Measurements from ENCODE around the gene IQSEC1. TPM values are rescaled to one million over a fixed set of nuclear protein-coding genes. Genes with fewer than 3 reads are reported as not detected.
A peak's percentile ranks its signal among the peaks of the same experiment; 100 is the strongest.

IQSEC1 gene
- total and polyA plus RNA-seq, 2 of the 8 experiments (the other 6 are each of a cell fraction or from before 2014, with no cell fraction given): 6.8 to 28.8 TPM

- peaks cover 36% of the 10 kb centered on the region for H3K79me1 ChIP-seq (ENCODE audit: low read depth, low read length)
- H4K91ac ChIP-seq (replicated peaks; ENCODE audit: insufficient read length, low read length): no peak overlapping the region
- H2BK120ac ChIP-seq (replicated peaks; ENCODE audit: low read depth, low read length): no peak overlapping the region
- 89% methylated on average over 8 of the region's 8 CpGs; no CpG with 5 or more reads in 1 of the 2 experiments for WGBS, 2 experiments (ENCODE audit: extremely low coverage in 1 of 2, insufficient coverage in 1 of 2, insufficient read length in 1 of 2, insufficient replicate concordance in 2 of 2, low coverage in 1 of 2, low lambda C conversion rate in 2 of 2, missing lambda C conversion rate in 1 of 2)
- H3K4ac ChIP-seq (replicated peaks; ENCODE audit: insufficient read length, low read depth, low read length): no peak overlapping the region
- DNase-seq (ENCODE audit: low read depth in 1 of 2, low spot score in 2 of 2) (no peak), FAIRE-seq (no peak)
- H2BK12ac ChIP-seq (ENCODE audit: low read depth, low read length): peak overlapping the region; percentile 22; the same call in 1 of the 2 replicates
- no peak overlapping the region for H3K18ac ChIP-seq (ENCODE audit: extremely low read depth, low read length)
- H3K56ac ChIP-seq (replicated peaks; ENCODE audit: insufficient read length, low read depth, low read length): no peak overlapping the region
- no peak overlapping the region for H2BK5ac ChIP-seq (ENCODE audit: low read depth, low read length)
- peaks cover 0 to 45% of the 10 kb centered on the region in 2 experiments; a peak in 2 of 4 replicates for H3K79me2 ChIP-seq (ENCODE audit: control insufficient read depth in 1 of 2, insufficient read depth in 2 of 2, low read length in 2 of 2)
- H2AK5ac ChIP-seq (ENCODE audit: low read depth, low read length): no peak overlapping the region
- H3K27me3 ChIP-seq (replicated peaks in 1 of 4; ENCODE audit: control insufficient read depth in 3 of 4, extremely low read depth in 1 of 4, insufficient read depth in 3 of 4, low read length in 3 of 4): peaks cover 0 to 12% (median 2%) of the 10 kb centered on the region in 4 experiments; a peak in 5 of 7 replicates
- no peak overlapping the region for H3K27ac ChIP-seq (ENCODE audit: low read depth, low read length)
- H3K9ac ChIP-seq (replicated peaks in 1 of 4; ENCODE audit: extremely low read depth in 1 of 4, low read depth in 3 of 4, low read length in 3 of 4): no peak overlapping the region
- no peak overlapping the region for H2BK15ac ChIP-seq (ENCODE audit: low read length)
- no peak overlapping the region for H2BK20ac ChIP-seq (ENCODE audit: low read length)
- no peak overlapping the region for H3K14ac ChIP-seq (ENCODE audit: insufficient read length)
- H4K8ac ChIP-seq (ENCODE audit: extremely low read depth, insufficient read depth, low read length): no peak overlapping the region
- H3K23ac ChIP-seq (ENCODE audit: insufficient read length): no peak overlapping the region
- ChIA-PET CTCF (ENCODE audit: partially characterized antibody) (interaction anchor here (0.6 to 25.8 kb wide), 11 partner anchors 13 to 136 kb away, joined by 3 to 267 read pairs (median 5); no protein-coding TSS in a partner anchor), POLR2A (ENCODE audit: partially characterized antibody) (interaction anchor here (1.2 to 3.6 kb wide), 3 partner anchors 14 to 66 kb away, joined by 3 to 15 read pairs (median 3); no protein-coding TSS in a partner anchor)
- H2AFZ ChIP-seq (ENCODE audit: low read length): no peak overlapping the region
- peaks cover 14 to 45% of the 10 kb centered on the region in 2 experiments for H4K20me1 ChIP-seq (replicated peaks in 1 of 2; ENCODE audit: control insufficient read depth in 1 of 2, insufficient read depth in 2 of 2, low read length in 2 of 2)
- no peak overlapping the region for H3K4me2 ChIP-seq (ENCODE audit: insufficient read depth in 1 of 2, low read depth in 2 of 2, low read length in 2 of 2)
- H3K4me3 ChIP-seq (ENCODE audit: extremely low read depth in 1 of 4, insufficient read depth in 2 of 4, low read depth in 3 of 4, low read length in 4 of 4): no peak overlapping the region
- H3K9me3 ChIP-seq (ENCODE audit: insufficient read depth in 2 of 2, low read depth in 1 of 2, low read length in 1 of 2): no peaks in the 10 kb centered on the region
- no peak overlapping the region for H4K5ac ChIP-seq (ENCODE audit: insufficient read length, low read depth, low read length)
- H3K4me1 ChIP-seq (replicated peaks in 1 of 4; ENCODE audit: control insufficient read depth in 3 of 4, insufficient read depth in 4 of 4, low read length in 3 of 4): peaks cover 2 to 30% (median 12%) of the 10 kb centered on the region in 4 experiments
- H3K36me3 ChIP-seq (ENCODE audit: control insufficient read depth in 2 of 4, insufficient read depth in 4 of 4, low read length in 3 of 4): no peaks in the 10 kb centered on the region
- H3K23me2 ChIP-seq (ENCODE audit: low read depth, low read length): peaks cover 5% of the 10 kb centered on the region
- TF ChIP-seq KDM4A (IDR thresholded peaks at IDR 0.05; ENCODE audit: low read depth, low read length, severe bottlenecking) (no peak), SP4 (IDR thresholded peaks at IDR 0.05; ENCODE audit: low read length) (no peak), RBBP5 (IDR thresholded peaks at IDR 0.05; ENCODE audit: borderline replicate concordance, low read depth, low read length) (no peak), SIN3A (conservative IDR thresholded peaks at IDR 0.05 in 1 of 2, IDR thresholded peaks at IDR 0.05 in 1 of 2; ENCODE audit: low read depth in 1 of 2, low read length in 2 of 2) (no peak), USF2 (IDR thresholded peaks at IDR 0.05; ENCODE audit: low read length) (no peak), SP2 (IDR thresholded peaks at IDR 0.05; ENCODE audit: low read length) (no peak), TCF12 (IDR thresholded peaks at IDR 0.05; ENCODE audit: low read depth, low read length) (no peak), TEAD4 (IDR thresholded peaks at IDR 0.05; ENCODE audit: low read depth, low read length) (no peak), ATF2 (IDR thresholded peaks at IDR 0.05; ENCODE audit: low read length) (no peak)
Measured at GRCh38 chr3:12963922-12964701, 109.1 kb downstream of the IQSEC1 start.
